Muscle of back (tissue), 13 donors: ENCODE measurements around the gene VWF. TPM values are rescaled to one million over a fixed set of nuclear protein-coding genes. Genes with fewer than 3 reads are reported as not detected.
"Not testable (repeated sequence)": the region's sequence is repeated elsewhere in the genome, so short reads cannot be mapped to it uniquely, and the experiment has no call there.

ENCODE experiments used
- DNase-seq, 3 donors: peaks; one replicate each; pipeline versions ENCODE4 v3.0.0 to v3.0.0-alpha.2; 2013
- long read RNA-seq, 9 donors: transcript quantifications; one replicate each; lab custom pipeline, GENCODE V29; 2026
- polyA plus RNA-seq, 10 donors: library from polyadenylated mRNA; unstranded; fragments of 120-200 nt; gene quantifications; one replicate each; pipeline ENCODE4 v1.2.1, GENCODE V29; 2013; ENCODE audit not compliant: insufficient read length in 10 of 10

VWF gene
- 10 to 100 TPM; 45.0 to 94.1 (median 61.6) TPM for polyA plus RNA-seq
- long read RNA-seq, donor 1: 0 reads
- long read RNA-seq, donor 2: 0 reads
- long read RNA-seq, donor 3: 0 reads
- long read RNA-seq, donor 4: 0 reads
- long read RNA-seq, donor 5, partial matches to known transcripts: 18 of 18 reads
- long read RNA-seq, donor 5, other reads (novel, unspliced or antisense): 0 of 18 reads
- long read RNA-seq, donor 6: 0 reads
- long read RNA-seq, donor 7: 0 reads
- long read RNA-seq, donor 8: 0 reads
- long read RNA-seq, donor 9: 0 reads

DNA sequence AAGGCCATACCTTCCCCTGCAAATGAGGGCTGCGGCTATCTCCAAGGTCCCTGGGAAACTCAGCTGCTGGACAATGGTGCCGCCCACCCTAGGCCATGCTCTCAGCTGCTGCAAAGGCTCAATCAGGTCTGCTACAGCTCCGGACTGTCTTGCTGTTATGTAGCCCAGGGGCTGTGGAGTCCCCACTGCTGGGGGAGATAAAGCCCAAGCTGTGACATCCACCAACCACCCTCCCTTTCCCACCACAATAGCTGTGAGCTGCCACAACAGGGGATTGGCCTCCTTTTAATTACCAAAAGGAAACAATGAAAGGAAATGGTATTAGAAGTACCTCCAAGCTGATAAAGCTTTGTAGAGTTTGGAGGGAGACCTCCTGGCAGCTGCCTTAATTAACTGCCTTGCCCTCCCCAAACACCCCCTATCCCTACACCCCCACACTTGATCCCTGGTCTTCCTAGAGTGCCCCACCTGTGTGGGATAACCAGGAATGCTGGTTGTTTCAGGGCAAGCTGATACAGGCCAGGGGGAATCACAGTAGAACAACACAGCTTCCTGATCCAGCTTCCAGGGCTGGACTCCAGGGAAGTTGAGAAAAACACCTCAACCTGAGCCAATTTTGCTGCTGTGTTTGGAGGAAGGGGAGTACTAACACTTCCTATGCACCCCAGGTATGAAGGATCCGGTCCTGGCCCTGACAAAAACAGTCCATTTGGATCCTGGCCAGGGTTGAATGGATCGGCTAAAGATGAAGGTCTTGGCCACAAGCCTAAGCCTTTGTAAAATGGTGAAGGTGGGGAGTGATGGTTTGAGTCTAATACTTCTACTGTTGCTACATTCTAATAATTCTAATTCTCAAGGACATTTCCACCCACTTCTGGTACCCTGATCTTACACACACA lies at the start of gene VWF:
TSS of gene VWF (minus strand) at position 260 of the 899 bp plus-strand sequence. CDS start 1,474 bp downstream, outside the sequence.
- peak in 2 of 3 donors; percentile 14 to 72 for DNase-seq

DNA sequence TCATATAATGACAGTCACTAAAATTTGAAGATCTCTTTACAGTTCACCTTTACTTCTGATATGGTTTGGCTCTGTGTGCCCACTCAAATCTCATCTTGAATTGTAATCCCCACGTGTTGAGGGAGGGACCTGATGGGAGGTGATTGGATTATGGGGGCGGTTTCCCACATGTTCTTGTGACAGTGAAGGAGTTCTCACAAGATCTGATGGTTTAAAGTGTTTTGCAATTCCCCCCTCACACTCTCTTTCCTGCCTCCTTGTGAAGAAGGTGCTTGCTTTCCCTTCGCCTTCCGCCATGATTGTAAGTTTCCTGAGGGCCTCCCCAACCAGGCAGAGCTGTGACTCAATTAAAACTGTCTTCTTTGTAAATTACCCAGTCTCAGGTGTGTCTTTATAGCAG lies 48.4 kb upstream of the VWF start:
- DNase-seq: no peak

DNA sequence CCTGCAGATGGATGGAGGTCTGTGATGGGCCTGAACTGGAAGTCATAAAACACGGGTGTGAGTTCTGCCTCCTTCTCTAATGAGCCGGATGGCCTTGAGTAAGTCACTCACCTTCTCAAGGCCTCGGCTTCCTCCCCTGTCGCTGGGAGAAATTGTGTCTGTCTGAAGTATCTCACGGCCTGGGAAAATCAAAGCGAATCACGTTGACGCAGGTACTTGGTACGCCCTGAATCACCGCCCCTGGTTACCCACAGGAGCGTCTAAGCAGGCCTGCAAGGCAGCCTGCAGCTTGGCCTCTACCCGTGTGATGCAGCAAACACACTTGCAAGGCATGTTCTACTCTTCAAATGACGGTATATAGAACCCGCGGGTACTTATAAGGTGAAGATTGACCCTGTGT lies 47.6 kb upstream of the VWF start:
- DNase-seq: no peak

DNA sequence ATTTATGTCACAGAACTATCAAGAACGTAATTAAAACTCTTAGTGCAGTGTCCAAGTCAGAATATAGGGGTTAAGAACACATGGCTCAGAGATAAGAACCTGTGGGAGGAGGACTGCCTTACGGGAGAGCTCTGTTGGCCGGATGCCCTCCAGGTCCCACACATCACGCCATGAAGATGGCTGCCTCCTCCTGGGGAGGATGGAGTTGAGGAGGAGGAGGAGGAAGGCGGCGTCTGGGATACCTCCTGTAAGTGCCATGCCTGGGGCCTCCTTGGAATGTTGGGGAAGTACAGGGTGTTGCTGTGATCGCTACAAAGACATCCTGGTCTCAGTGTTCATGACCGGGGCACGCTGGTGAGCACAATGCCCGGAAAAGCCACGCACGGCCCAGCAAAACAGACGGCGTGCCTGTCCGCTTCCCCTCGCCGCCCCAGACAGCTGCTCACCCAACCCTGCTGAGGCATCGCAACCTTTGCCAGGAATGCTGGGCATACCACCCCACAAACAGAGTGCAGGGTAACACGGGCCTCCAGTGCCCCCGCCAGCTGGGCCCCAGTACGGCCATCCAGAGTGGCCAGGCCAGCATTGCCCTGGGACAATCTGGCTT lies 47.0 kb upstream of the VWF start:
- no peak for DNase-seq

DNA sequence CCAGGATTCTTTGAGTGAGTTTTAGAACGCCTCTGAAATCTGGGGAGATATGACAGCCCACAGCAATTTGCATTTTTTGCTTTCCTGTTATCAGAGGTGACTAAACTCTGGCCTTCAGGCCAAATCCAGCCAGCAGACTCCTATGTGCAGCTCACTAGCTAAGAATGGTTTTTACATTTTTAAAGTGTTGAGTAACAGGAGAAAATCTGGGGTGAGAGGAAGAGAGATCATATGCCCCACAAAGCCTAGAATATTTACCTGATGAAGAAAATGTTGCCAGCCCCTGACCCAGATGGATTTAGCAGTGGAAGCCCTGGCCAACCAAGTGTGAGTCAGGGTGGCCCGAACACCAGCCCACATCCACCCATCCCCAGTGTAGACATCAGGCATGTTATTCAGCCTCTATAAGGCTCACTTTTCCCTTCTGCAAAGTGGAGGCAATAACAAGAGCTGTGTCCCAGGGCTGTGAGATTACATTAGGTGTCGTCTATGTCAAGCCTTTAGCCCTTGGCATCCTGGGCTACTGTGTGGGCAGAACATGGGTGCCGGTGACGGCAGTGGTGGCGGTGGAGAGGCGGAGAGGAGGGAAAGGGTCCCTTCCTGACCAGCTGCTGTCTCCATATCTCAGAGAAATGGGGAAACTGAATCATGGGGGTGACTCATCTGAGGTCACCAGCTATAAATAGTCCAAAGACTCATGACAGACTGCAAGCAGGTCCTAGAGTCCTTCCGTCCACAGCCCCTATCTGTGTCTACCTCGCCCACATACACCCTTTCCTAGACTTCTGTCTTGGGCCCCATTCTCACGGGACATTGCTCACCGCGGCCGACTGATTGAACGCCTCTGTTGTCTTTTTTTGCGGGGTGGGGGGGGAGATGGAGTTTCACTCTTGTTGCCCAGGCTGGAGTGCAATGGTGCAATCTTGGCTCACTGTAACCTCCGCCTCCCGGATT lies 43.1 kb upstream of the VWF start:
- DNase-seq: peak in 2 of 3 donors; percentile 65 to 87

DNA sequence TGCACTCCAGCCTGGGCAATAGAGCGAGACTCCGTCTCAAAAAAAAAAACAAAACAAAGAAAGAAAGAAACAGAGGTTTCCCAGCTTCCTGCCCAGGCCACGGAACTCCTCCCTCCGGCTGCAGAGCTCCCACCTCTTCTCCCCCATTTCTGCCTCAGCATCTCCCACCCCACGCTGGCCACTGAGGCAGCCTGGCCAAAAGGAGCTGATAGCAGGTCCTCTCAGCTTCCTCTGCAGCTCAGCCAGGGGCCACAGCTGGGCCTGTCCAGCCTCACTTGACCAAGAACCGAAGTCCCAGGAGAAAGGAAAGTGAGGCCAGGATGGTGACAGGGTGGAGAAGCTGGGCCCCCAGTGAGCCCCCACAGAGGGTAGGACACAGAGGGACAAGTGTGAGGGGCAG lies 42.3 kb upstream of the VWF start:
- DNase-seq: no peak

DNA sequence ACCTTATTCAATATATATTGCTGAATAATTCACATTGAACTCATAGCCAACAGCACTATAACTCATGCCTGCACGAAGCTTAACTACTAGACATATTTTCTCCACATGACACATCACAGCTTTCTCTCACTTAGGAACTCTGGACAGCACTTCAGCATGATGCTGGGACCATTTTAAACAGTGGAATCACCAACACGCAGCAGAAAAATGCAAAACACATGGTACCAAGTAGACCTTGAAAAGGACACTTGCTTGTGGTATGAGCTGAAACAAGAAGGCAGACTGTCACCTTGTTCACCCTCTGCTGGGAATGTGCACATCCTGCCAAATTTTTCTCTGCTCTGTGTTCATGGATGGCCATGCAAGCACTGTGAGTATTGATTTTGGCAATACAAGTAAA lies 40.9 kb upstream of the VWF start:
- peak in 1 of 3 donors; percentile 49 for DNase-seq

DNA sequence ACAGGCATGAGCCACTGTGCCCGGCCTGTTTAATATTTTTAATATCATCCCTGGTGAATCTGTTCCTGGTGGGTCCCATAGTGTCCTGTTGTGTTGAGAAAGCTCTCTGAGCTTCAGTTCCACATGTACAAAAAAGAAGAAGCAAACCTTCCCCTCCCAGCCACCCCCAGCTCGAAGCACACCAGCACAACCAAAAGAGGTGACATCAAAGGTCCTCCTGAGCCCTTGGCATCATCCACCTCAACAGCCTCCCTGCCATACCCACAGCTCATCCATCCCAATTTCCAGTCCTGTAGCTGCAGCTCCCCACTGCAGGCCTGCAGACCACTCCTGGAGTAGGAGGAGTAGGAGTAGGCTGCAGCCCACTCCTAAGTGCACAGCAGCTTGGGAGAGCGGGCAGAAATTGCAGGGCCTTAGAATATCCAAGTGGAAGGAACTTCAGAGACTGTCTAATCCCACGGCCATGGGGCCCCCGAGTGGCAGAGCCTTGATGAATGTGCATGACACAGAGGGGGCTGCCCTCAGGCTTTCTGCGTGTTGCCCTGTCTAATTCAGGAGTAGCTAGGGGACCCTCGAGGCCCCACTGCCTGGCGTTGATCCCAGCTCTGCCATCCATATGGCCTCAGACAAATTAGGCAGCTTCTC lies 39.1 kb upstream of the VWF start:
- DNase-seq: no peak

DNA sequence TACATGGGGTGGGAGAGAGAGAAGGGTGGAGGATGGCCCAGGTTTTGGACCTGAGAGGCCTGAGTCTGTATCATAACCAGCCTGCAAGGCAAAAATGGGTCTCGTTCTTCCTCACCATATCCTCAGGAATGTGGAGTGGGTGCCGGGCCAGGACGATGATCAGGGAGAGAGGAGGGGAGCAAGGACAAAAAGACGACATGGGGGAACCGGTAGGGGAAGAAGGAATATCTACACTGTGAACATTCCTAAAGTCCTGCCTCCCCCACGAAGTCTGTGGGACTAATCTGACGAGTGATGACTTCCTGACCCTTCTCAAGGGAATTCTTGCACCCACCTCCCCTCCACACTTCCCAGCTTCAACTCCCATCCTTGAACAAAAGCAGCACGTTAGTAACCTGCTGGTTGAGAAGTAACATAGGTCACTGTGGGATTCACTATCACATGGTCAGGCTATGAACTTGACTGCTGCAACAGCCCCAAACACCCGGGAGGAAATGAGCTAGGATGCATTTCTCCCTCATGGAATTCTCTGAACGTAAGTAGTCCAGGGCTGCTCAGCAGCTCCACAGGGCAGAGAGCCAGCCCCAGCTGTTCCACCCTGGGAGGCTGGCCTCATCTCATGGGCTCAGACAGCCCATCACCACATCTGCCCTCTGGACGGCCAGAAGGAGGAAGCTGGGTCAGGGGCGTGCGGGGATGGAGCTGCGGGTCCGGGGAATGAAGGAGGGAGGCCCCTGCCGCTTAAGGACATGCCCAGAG lies 36.8 kb upstream of the VWF start:
- DNase-seq: peak in 1 of 3 donors; percentile 71

DNA sequence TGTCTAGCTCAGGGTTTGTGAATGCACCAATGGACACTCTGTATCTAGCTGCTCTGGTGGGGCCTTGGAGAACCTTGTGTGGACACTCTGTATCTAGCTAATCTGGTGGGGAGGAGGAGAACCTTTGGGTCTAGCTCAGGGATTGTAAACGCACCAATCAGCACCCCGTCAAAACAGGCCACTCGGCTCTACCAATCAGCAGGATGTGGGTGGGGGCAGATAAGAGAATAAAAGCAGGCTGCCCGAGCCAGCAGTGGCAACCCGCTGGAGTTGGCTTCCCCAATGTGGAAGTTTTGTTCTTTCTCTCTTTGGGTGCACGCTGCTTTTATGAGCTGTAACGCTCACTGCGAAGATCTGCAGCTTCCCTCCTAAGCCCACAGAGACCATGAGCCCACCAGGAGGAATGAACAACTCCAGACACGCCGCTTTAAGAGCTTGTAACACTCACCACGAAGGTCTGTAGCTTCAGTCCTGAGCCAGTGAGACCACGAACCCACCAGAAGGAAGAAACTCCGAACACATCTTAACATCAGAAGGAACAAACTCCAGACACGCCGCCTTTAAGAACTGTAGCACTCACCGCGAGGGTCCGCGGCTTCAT lies 35.7 kb upstream of the VWF start:
- DNase-seq: not testable (repeated sequence)

DNA sequence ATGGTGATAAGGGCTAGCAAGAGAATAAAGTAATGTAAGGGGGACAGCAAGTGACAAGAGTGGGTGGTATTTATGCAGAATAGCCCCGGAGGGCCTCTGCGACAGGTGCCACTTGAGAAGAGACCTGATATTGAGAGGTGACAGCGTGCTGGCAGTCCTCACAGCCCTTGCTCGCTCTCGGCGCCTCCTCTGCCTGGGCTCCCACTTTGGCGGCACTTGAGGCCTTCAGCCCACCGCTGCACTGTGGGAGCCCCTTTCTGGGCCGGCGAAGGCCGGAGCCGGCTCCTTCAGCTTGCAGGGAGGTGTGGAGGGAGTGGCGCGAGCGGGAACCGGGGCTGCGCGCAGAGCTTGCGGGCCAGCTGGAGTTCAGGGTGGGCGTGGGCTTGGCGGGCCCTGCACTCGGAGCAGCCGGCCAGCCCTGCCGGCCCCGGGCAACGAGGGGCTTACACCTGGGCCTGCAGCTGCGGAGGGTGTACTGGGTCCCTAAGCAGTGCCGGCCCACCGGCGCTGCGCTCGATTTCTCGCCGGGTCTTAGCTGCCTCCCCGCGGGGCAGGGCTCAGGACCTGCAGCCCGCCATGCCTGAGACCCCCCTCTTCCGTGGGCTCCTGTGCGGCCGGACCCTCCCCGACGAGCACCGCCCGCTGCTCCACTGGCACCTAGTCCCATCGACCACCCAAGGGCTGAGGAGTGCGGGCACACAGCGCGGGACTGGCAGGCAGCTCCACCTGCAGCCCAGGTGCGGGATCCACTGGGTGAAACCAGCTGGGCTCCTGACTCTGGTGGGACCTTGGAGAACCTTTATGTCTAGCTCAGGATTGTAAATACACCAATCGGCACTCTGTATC lies 34.9 kb upstream of the VWF start:
- DNase-seq: not testable (repeated sequence)

DNA sequence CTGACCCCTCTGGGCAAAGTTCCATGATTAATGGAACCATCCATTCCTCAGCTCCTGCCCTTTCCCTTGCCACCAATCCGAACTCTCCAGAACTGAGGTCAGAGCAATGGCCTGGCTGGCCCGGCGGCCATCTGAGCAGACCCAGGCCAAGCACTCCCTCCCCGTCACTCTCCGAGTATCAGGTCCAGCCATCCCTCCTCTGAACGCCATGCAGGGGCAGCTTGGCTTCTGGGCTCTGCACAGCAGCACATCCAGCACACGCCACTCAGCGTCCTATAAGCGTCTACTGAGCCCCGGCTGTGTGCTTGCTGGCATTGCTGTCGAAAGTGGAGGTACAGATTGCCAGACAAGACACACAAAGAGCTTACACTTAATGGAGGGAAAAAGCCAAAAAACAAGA lies 34.3 kb upstream of the VWF start:
- no peak for DNase-seq

DNA sequence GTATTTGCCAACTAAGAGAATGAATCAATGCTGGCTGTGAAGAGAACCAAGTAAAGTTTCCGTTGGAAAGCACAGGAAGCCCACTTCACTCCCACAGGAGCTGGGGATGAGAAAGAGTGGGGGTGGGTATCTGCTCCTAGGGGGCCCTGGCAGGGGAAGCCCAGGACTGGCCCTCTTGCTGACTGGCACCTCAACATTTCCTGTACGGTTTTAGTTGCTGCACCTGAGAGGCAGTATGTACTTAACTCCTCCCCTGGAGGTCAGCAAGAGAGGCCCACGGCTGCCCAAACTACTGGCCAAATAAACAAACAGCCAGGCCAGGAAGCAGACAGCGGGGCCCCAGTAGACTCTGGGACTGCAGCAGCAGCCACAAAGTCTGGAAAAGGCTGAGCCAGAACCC lies 33.8 kb upstream of the VWF start:
- DNase-seq: no peak

DNA sequence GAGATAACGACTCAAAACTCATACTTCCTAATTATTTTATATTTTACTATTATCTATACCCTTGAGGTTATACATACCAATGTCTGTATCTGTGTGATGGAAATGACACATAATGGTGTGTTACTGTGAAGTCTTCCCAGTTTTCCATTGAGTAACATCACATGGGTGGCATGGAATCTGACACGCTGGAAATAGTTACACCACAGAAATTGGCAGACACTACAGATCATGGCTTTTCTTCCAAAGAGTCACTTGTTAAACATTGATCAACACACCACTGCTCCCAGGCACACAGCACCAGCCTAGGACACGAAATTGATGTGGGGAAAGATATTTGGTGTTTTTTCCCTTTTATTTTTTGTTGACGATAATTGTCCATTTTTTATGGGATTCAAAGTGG lies 33.0 kb upstream of the VWF start:
- no peak for DNase-seq

DNA sequence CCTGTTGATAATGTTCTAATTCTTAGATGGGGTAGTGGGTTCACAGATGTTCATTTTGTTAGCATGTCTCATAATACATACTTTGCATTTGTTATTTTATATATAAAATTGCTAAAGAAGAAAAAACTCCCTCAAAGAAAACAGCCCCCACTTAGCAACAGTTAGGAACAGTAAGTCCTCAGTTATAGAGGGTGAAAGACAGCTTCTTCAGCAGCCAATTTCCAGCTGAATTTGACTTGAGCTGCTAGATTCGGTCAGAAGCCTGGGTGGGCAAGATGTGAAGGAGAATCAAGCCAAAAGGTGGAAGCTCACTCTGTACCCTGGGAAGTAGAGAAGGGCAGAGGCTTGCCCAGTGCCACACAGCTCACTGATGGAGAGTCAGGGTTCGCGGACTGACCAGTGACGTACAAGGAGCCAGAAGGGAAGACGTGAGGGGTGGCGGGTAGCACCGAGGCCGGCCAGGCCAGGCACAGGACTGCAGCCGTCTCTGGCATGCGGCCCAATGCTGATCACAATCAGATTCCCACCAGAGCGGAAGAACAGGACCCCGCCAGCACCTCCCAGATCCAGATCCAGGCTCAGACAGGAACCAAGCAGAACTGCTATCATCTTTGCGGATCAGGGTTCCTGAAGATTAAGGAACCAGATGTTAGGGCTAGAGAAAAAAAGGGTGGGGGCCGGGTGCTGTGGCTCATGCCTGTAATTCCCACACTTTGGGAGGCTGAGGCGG lies 30.4 kb upstream of the VWF start:
- no peak for DNase-seq

DNA sequence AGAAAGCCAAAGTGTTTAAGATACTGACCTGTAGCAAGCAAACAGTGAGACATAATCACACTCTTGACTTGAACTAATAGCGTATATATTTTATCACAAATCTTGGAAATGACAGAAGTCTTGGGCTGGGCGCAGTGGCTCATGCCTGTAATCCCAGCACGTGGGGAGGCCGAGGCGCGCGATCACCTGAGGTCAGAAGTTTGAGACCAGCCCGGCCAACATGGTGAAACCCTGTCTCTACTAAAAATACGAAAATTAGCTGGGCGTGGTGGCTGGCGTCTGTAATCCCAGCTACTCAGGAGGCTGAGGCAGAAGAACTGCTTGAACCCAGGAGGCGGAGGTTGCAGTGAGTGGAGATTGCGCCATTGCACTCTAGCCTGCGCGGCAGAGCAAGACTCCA lies 24.3 kb upstream of the VWF start:
- DNase-seq: not testable (repeated sequence)

DNA sequence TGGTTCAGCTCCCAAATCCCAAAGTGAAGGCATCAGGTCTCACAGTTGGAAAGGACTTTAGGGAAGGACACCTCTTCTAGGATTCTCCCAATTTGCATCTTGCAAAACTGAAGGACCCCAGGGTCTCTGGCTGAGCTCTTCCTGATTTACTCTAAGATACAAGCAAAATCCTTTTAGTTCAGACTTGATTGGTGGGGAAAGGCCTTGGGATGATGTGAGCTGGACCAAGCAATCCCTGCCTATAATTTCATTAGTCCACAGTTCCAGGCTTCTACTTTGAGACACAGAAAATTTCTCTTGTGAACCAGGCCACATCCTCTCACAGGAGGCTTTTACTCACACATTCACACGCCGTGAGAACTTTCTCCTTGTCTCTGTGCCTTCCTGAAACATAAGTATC lies 23.6 kb upstream of the VWF start:
- no peak for DNase-seq

DNA sequence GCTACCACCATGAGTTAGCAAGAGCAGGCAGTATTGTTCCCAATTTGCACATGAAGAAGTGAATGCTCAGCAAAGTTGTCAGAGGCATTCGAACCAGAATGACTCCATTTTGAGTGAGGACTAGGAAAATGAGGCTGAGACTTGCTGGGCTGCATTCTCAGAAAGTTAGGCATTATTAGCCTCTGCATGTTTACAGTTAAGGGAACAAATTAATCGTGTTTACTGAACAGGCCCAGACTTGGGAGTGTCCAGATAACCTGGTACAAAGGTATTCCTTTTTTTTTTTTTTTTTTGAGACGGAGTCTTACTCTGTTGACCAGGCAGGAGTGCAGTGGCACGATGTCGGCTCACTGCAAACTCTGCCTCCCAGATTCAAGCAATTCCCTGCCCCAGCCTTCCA lies 22.5 kb upstream of the VWF start:
- no peak for DNase-seq
